Fibroblast of peridontal ligament (primary cell): Measurements from ENCODE around the gene KAZN.

Experiments
- DNase-seq: peaks from one replicate; pipeline ENCODE4 v3.0.0-alpha.2; 2010; ENCODE audit errors: extremely low read depth

KAZN gene

GRCh38 chr1:14913482-14914177 is 315.1 kb downstream of the KAZN start:
- no peak for DNase-seq

- no peak for DNase-seq
Measured at GRCh38 chr1:14914351-14914988, 316.0 kb downstream of the KAZN start.

GRCh38 chr1:14915356-14916054 is 317.0 kb downstream of the KAZN start:
- DNase-seq = peak; percentile 40

- DNase-seq = no peak
Measured at GRCh38 chr1:14919289-14919688, 320.8 kb downstream of the KAZN start.

- DNase-seq = no peak
Measured at GRCh38 chr1:14919751-14920150, 321.3 kb downstream of the KAZN start.

GRCh38 chr1:14921057-14921456 is 322.6 kb downstream of the KAZN start:
- DNase-seq = peak; percentile 66

- DNase-seq = no peak
Measured at GRCh38 chr1:14922942-14923726, 324.6 kb downstream of the KAZN start.

GRCh38 chr1:14923727-14924452 is 325.4 kb downstream of the KAZN start:
- DNase-seq = peak; percentile 68

- DNase-seq = peak; percentile 60
Measured at GRCh38 chr1:14924455-14925331, 326.2 kb downstream of the KAZN start.

GRCh38 chr1:14925336-14926136 is 327.1 kb downstream of the KAZN start:
- DNase-seq = peak; percentile 19

GRCh38 chr1:14926229-14926628 is 327.7 kb downstream of the KAZN start:
- peak; percentile 67 for DNase-seq

GRCh38 chr1:14926818-14927575 is 328.5 kb downstream of the KAZN start:
- DNase-seq = no peak

GRCh38 chr1:14928412-14928811 is 329.9 kb downstream of the KAZN start:
- peak; percentile 42 for DNase-seq

- DNase-seq = no peak
Measured at GRCh38 chr1:14928886-14929546, 330.5 kb downstream of the KAZN start.

GRCh38 chr1:14929547-14930246 is 331.2 kb downstream of the KAZN start:
- peak; percentile 56 for DNase-seq

GRCh38 chr1:14930247-14930965 is 331.9 kb downstream of the KAZN start:
- DNase-seq = no peak

GRCh38 chr1:14932034-14932638 is 333.7 kb downstream of the KAZN start:
- DNase-seq = no peak
